LNCaP clone FGC (cell line): ENCODE data around the gene ZFAND3.

Source experiments
- DNase-seq: peaks from one replicate; pipeline ENCODE4 v3.0.0-alpha.2; 2011; ENCODE audit warnings: low read depth
- H3K4me3 ChIP-seq: 2 replicates; pipeline ENCODE4 v1.5.1; 2011; ENCODE audit warnings: mild to moderate bottlenecking, low read depth, low read length, control low read depth
- TF ChIP-seq, protein P1 (sequence below): IDR thresholded peaks from 2 replicates; pipeline ENCODE4 v1.5.1; 2012; ENCODE audit warnings: mild to moderate bottlenecking; ENCODE audit not compliant: control insufficient read depth, insufficient read depth; ENCODE audit errors: extremely low read depth

ZFAND3 gene

DNA sequence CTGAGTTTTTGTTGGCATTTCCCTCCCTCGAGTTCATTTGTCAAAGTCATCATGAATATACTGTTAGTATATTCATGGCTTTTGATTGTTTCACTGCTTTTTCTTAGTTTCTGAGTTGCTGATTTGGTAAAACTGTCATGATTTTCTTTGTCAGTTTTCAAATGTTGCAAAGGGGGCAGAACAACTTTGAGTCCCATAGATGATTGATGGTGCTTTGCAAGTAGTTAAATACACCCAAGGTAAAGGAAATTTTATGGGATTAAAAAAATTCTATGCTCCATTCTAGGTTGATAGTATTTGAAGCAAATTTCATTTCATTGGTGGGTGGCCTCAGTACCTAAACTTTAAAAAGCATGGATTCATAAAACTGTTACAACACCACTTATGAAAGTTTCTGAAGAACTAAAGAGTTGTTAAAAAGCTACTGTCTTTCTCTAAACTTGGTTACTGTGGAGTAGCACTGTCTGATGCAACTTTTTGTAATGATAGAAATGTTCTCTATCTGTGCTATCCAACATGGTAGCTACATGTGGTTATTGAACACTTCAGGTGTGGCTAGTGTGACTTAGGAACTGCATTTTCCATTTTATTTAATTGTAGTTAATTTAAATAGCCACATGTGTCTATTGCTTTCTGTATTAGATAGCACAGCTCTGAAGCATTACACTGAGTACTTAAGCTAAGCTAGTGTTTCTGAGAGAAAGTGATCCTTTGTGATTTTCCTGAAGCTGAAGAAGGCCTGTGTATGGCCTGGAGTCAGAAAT is 153.6 kb downstream of the ZFAND3 start:
- no peak for DNase-seq
- TF ChIP-seq, protein P1, sequence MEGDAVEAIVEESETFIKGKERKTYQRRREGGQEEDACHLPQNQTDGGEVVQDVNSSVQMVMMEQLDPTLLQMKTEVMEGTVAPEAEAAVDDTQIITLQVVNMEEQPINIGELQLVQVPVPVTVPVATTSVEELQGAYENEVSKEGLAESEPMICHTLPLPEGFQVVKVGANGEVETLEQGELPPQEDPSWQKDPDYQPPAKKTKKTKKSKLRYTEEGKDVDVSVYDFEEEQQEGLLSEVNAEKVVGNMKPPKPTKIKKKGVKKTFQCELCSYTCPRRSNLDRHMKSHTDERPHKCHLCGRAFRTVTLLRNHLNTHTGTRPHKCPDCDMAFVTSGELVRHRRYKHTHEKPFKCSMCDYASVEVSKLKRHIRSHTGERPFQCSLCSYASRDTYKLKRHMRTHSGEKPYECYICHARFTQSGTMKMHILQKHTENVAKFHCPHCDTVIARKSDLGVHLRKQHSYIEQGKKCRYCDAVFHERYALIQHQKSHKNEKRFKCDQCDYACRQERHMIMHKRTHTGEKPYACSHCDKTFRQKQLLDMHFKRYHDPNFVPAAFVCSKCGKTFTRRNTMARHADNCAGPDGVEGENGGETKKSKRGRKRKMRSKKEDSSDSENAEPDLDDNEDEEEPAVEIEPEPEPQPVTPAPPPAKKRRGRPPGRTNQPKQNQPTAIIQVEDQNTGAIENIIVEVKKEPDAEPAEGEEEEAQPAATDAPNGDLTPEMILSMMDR = no peak
- no peak overlapping the region for H3K4me3 ChIP-seq

DNA sequence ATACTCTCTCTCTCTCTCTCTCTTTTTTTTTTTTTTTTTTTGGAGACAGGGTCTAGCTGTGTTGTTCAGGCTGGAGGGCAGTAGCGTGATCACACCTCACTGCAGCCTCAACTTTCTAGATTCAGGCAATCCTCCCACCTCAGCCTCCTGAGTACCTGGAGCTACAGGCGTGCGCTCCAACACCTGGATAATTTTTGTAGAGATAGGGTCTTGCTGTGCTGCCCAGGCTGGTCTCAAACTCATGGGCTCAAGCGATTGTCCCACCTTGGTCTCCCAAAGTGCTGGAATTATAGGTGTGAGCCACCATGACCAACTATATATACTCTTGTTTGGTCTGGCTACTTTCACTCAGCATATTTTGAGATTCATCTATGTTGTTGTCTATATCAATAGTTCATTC is 154.9 kb downstream of the ZFAND3 start:
- H3K4me3 ChIP-seq = no peak overlapping the region
- TF ChIP-seq, protein P1 = no peak
- no peak for DNase-seq

DNA sequence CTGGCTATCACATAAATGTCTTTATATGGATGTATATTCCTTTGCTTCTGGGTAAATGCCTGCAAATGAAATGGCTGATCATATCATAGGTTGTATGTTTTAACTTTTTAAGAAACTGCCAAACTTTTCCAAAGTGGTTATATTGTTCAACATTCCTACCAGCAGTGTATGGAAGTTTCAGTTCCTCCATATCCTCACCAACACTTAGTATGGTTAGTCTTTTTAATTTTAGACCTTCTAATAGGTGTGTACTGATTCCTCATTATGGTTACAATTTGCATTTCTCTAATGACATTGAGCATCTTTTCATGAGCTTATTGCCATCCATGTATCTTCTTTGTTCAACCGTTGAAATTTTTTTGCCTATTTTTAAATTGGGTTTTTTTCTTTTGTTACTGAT is 155.4 kb downstream of the ZFAND3 start:
- H3K4me3 ChIP-seq = no peak overlapping the region
- TF ChIP-seq, protein P1 = no peak
- no peak for DNase-seq

DNA sequence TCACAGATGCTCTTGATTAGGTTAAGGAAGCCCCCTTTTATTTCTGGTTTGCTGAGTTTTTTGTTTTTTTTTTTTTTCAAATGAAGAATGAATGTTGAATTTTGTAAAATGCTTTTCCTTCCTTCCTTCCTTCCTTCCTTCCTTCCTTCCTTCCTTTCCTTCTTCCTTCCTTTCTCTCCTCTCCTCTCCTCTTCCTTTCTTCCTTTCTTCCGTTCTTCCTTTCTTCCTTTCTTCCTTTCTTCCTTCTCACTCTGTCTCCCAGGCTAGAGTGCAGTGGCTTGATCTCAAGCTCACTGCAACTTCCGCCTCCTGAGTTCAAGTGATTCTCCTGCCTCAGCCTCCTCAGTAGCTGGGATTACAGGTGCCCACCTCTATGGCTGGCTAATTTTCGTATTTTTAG is 158.2 kb downstream of the ZFAND3 start:
- TF ChIP-seq, protein P1 = no peak
- no peak for DNase-seq
- no peak overlapping the region for H3K4me3 ChIP-seq

DNA sequence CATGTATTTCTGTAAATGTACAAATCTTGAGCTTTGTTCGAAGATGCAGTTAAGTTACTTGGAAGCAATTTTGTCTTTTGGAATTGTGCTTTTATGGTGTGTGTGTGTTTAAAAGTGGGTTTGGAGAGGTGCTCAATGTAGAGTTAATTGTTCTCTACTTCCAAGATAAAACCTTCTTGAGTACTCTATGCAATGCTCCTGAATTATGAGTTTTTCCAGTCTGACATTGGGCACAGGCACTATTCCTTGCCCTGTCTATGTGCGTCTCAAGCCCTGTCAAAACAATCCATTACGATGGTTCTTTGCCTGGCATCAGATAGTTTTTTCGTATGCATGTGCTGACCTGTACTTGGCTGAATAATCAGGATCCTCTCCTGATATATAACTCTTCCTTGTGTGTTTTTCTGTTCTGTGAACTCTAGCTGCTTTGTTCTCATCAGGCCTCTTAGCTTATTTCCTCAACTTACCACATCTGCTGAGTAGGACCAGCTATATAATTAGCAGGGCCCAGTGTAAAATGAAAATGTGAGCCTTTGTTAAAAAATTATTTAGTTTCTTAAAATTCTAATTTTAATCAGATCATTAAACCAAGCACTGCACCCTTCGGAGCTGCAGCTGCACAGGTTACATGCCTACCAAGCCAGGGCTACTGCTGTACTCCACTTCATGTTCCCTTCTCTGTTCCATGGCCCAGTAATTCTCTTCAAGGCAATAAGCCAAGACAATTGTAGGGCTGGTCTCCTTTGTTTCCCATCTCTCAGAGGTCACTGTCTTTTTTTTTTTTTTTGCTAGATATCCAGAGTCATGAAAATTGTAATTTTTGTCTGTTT is 160.1 kb downstream of the ZFAND3 start:
- TF ChIP-seq, protein P1 = no peak
- DNase-seq = no peak
- H3K4me3 ChIP-seq = no peak overlapping the region

DNA sequence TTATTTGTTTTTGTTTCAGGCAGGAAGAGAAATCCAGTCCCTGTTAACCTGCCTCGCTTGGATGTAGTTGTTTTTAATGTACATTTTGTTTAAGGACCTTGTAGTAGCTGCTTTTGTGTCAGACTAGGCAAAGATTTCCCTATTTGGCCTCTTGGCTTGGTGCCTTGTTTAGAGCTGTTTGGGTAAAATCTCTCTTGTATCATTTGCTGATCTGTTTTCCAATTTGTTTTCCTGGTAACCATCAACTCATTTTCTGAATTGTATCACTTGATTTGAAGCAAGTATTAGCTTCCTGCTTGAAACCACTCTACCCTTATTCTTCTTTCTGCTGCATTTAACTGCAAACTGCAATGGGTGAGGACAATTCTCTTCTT is 160.7 kb downstream of the ZFAND3 start:
- DNase-seq = no peak
- TF ChIP-seq, protein P1 = no peak
- H3K4me3 ChIP-seq = no peak overlapping the region
